Measurements from ENCODE around the gene KNSTRN. TPM values are rescaled to one million over a fixed set of nuclear protein-coding genes. Genes with fewer than 3 reads are reported as not detected.

KNSTRN gene
- total and polyA plus RNA-seq, 2 of the 4 experiments (the other 2 are of a cell fraction), result 33.1 to 73.5 TPM

DNA sequence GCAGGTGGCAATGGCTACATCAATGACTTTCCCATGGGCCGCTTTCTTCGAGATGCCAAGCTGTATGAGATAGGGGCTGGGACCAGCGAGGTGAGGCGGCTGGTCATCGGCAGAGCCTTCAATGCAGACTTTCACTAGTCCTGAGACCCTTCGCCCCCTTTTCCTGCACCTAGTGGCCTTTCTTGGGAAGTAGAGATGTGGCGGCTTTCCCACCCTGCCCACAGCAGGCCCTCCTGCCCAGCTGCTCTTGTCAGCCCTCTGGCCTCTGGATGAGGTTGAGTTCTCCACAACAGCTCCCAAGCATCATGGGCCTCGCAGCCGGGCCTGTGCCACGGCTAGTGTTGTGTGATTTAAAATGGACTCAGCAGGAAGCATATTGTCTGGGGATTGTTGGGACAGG lies 35.6 kb downstream of the KNSTRN start:
- no peak overlapping the region for H3K4me3 ChIP-seq (ENCODE audit: insufficient read depth, low read depth, low read length)
- no peak overlapping the region for H3K9ac ChIP-seq (ENCODE audit: low read depth, low read length)
- intact Hi-C loops (cut with micrococcal nuclease) (no loop called here), dilution Hi-C loops (cut with HindIII; ENCODE audit: low sequenced_read_pairs, unreplicated experiment) (no loop called here), in situ Hi-C loops (cut with MboI; ENCODE audit: low sequenced_read_pairs) (no loop called here)
- H4K8ac ChIP-seq (ENCODE audit: low read depth in 2 of 2, low read length in 2 of 2), result no peak overlapping the region
- ChIA-PET CTCF (no interaction called here), POLR2A (ENCODE audit: unreplicated experiment) (no interaction called here)
- H3K4me1 ChIP-seq (ENCODE audit: control insufficient read depth, insufficient read depth, low read length), result no peaks in the 10 kb centered on the region
- peak overlapping the region; percentile 42 for H2AK9ac ChIP-seq (replicated peaks; ENCODE audit: low read depth, low read length, poor library complexity)
- no TSS peak for BruUV-seq (replicated peaks)
- H3K36me3 ChIP-seq (ENCODE audit: control insufficient read depth, insufficient read depth, low read length), result peaks cover 34% of the 10 kb centered on the region
- peaks cover 3% of the 10 kb centered on the region; the same call in 1 of the 2 replicates for H4K20me1 ChIP-seq (ENCODE audit: insufficient read depth, low read length)
- H3K56ac ChIP-seq (ENCODE audit: extremely low read depth, insufficient read depth, low read length), result no peak overlapping the region
- no peak overlapping the region for H3K18ac ChIP-seq (ENCODE audit: low read depth, low read length)
- no CpG with 5 or more reads among the region's 10 CpGs for WGBS, 2 experiments (ENCODE audit: extremely low coverage in 2 of 2, insufficient read length in 1 of 2)
- no peak overlapping the region for H3K4ac ChIP-seq (ENCODE audit: low read depth, low read length)
- H3K9me1 ChIP-seq (ENCODE audit: insufficient read depth, low read length), result no peaks in the 10 kb centered on the region
- H4K5ac ChIP-seq (ENCODE audit: low read depth, low read length), result no peak overlapping the region
- H2BK5ac ChIP-seq (ENCODE audit: low read depth, low read length, poor library complexity, severe bottlenecking), result no peak overlapping the region
- H4K91ac ChIP-seq (ENCODE audit: insufficient read depth, low read depth, low read length), result no peak overlapping the region
- no peak overlapping the region for H3K4me2 ChIP-seq (ENCODE audit: low read depth, low read length)
- DNase-seq (no peak), ATAC-seq (ENCODE audit: low read depth) (no peak)
- H2BK15ac ChIP-seq (ENCODE audit: low read depth, low read length), result no peak overlapping the region
- H3K27me3 ChIP-seq (ENCODE audit: control insufficient read depth, insufficient read depth, low read length), result no peaks in the 10 kb centered on the region
- H2BK20ac ChIP-seq (ENCODE audit: low read depth, low read length), result no peak overlapping the region
- no peak overlapping the region for H3K23ac ChIP-seq (ENCODE audit: low read depth, low read length)
- H2AFZ ChIP-seq (replicated peaks; ENCODE audit: low read length, poor library complexity), result no peak overlapping the region
- no peak overlapping the region for H2AK5ac ChIP-seq (ENCODE audit: low read depth, low read length)
- no peaks in the 10 kb centered on the region for H3K79me1 ChIP-seq (ENCODE audit: low read depth in 1 of 2, low read length in 2 of 2)
- H3K14ac ChIP-seq (replicated peaks; ENCODE audit: low read depth, low read length), result no peak overlapping the region
- no peaks in the 10 kb centered on the region for H3K9me3 ChIP-seq (ENCODE audit: control insufficient read depth, insufficient read depth, low read length)
- no peak overlapping the region for H3K27ac ChIP-seq (ENCODE audit: insufficient read depth, low read length)
- no peak overlapping the region for H2BK120ac ChIP-seq (ENCODE audit: low read depth, low read length)
- TF ChIP-seq NFE2L2 (IDR thresholded peaks at IDR 0.05; ENCODE audit: low read depth, low read length) (no peak), ELK1 (IDR thresholded peaks at IDR 0.05; ENCODE audit: borderline replicate concordance, low read depth, low read length) (no peak), CEBPB (IDR thresholded peaks at IDR 0.05; ENCODE audit: low read depth, low read length) (no peak), CHD1 (IDR thresholded peaks at IDR 0.05; ENCODE audit: low read depth, low read length) (no peak), BHLHE40 (IDR thresholded peaks at IDR 0.05; ENCODE audit: low read depth, low read length) (no peak), MXI1 (IDR thresholded peaks at IDR 0.05; ENCODE audit: borderline replicate concordance, low read depth, low read length) (no peak), RFX5 (IDR thresholded peaks at IDR 0.05; ENCODE audit: low read depth, low read length) (no peak), MAFK (IDR thresholded peaks at IDR 0.05; ENCODE audit: low read depth, low read length) (no peak), RCOR1 (IDR thresholded peaks at IDR 0.05; ENCODE audit: insufficient replicate concordance, low read length) (no peak), SMC3 (IDR thresholded peaks at IDR 0.05; ENCODE audit: low read depth, low read length) (no peak), MAZ (IDR thresholded peaks at IDR 0.05; ENCODE audit: borderline replicate concordance, low read depth, low read length) (no peak), RAD21 (IDR thresholded peaks at IDR 0.05; ENCODE audit: low read length) (no peak), POLR2A (IDR thresholded peaks at IDR 0.05; ENCODE audit: low read depth, low read length) (no peak), FOS (IDR thresholded peaks at IDR 0.05; ENCODE audit: low read depth, low read length) (no peak)
- TF ChIP-seq, protein P1, sequence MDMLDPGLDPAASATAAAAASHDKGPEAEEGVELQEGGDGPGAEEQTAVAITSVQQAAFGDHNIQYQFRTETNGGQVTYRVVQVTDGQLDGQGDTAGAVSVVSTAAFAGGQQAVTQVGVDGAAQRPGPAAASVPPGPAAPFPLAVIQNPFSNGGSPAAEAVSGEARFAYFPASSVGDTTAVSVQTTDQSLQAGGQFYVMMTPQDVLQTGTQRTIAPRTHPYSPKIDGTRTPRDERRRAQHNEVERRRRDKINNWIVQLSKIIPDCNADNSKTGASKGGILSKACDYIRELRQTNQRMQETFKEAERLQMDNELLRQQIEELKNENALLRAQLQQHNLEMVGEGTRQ (IDR thresholded peaks at IDR 0.05; ENCODE audit: low read depth, low read length), result no peak
- TF ChIP-seq, protein P2, sequence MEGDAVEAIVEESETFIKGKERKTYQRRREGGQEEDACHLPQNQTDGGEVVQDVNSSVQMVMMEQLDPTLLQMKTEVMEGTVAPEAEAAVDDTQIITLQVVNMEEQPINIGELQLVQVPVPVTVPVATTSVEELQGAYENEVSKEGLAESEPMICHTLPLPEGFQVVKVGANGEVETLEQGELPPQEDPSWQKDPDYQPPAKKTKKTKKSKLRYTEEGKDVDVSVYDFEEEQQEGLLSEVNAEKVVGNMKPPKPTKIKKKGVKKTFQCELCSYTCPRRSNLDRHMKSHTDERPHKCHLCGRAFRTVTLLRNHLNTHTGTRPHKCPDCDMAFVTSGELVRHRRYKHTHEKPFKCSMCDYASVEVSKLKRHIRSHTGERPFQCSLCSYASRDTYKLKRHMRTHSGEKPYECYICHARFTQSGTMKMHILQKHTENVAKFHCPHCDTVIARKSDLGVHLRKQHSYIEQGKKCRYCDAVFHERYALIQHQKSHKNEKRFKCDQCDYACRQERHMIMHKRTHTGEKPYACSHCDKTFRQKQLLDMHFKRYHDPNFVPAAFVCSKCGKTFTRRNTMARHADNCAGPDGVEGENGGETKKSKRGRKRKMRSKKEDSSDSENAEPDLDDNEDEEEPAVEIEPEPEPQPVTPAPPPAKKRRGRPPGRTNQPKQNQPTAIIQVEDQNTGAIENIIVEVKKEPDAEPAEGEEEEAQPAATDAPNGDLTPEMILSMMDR (conservative IDR thresholded peaks at IDR 0.05; ENCODE audit: low read depth, low read length), result no peak
